Activated CD4-positive, CD25-positive, alpha-beta regulatory T cell (primary cell): ENCODE measurements around the gene UBAP1L.
"Not testable (repeated sequence)": the region's sequence is repeated elsewhere in the genome, so short reads cannot be mapped to it uniquely, and the experiment has no call there.

Source experiments
- DNase-seq, 4 experiments: peaks; one replicate each; lab custom pipeline; 2025; lab: John Stamatoyannopoulos, UW

The UBAP1L gene

DNA sequence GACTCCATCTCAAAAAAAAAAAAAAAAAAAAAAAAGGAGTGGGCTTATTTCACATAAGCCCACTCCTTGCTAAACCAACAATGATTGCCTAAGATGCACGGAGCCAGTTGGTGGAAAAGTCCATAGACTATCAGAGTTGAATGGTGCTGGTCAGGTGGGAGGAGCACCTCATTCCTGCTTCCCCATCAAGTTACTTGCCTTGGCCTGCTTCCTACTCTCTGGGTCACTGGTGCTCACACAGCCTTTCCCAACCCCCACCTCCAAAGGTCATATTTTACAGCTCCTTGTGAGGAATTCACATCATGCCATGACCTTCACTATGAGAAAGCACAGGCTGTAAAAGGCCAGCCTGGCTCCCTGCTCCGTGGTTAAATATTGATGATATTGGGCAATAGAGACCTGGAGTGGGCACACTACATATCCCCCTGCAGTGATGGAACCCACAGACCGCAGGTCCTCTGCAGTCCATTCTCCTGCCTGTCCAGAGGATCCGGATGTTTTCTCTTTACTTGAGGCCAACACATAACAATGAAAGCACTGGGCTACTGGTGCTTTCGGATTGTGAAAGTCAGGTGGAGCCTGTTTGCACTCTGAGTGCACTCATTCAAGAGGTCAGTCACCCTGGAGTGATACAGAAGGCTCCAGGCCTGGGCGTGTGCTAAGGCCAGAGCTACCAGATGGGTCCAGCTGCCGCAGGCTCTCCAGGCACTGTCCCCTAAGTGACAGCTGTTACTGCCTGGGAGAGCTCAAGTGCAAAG lies 70.1 kb downstream of the UBAP1L start, which contains the start of gene SLC51B:
Gene SLC51B, plus strand, starts transcription at position 664 of the 758 bp plus-strand sequence. CDS start 4,618 bp downstream, outside the sequence.
- DNase-seq, result no peak

DNA sequence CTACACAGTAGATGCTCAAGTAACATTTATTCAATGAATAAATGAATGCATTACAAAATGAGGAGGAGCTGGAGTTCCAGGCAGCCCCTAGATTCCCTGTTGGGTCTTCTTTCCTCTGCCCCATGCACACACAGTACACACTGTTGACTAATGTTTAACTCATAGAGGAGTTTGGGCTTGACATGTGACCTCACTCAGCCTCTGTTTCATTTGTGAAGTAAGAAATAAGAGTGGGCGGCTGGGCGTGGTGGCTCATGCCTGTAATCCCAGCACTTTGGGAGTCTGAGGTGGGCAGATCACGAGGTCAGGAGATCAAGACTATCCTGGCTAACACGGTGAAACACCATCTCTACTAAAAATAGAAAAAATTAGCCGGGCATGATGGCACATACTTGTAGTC lies 70.8 kb downstream of the UBAP1L start:
- DNase-seq, result not testable (repeated sequence)

DNA sequence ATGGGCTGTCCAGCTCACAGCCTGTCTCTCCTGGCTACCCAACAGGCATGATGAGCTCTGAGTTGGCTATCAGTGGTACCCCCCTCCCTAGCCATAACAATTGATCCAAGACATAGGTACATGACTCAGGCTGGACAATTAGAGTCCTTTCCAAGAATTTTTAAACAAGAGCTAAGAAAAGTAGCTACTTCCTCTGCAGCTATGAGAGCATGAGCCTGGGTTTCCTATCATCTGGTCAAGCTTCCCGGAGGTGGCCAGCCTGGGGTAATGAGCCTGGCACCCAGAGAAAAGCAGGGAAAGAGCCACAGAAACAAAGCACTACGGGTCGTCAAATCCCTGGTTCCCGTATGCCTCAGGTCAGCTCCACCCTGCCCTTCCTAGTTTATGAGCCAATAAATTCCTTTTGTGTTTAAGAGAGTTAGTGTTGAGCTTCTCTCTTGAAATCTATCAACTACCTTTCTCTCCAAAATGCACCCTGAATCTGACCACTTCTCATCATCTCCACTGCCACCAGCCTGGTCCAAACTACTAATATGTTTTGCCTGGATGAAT lies 72.1 kb downstream of the UBAP1L start:
- no peak for DNase-seq
